ENCODE results near the gene TANGO2.

DNA sequence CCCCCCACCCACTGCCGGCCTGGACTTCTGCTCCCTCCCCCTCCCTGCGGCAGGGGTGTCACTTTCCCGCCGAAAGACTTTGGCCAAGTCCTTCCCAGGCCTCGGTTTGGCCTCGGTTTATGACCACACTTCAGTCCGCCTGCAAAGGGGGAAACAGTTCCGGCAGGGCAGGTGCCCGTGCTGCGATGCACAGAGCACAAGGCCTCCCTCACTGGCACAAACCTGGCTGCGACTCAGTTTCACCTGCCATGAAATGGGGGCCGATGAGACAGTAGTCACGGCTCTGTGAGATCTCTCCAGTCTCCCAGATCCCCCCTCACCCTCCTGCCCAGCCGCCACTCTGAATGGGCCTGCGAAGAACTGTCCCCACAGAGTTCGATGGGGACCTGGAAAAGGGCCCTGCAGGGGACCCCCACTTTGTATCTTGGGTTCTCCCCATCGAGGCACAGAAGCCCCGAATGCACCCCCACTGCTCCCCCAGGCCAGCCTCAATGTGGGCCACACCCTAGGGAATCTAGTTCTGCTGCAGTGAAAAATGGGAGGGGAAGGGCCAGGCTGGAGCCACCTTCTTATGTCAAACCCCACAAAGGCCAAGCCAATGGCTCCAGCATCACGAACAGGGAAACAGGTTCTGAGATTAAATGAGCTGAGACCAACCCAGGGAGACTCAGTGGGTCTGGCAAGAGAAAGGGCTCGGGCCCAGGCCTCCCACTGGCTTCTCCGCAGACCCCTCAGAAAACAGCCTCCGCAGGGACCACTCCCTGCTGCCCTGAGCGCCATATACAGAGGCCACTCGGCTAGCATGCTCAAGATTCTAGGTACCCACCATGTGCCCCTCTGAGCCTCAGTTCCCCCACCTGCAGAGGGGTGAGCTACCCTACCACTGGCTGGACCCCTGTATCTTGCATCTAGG, 33.3 kb upstream of the TANGO2 start:
- TF ChIP-seq CREB1 (IDR thresholded peaks at IDR 0.05; ENCODE audit: low read depth) = no peak
- TF ChIP-seq EP300 (IDR thresholded peaks at IDR 0.05; ENCODE audit: borderline replicate concordance) = no peak
- TF ChIP-seq, protein P1, sequence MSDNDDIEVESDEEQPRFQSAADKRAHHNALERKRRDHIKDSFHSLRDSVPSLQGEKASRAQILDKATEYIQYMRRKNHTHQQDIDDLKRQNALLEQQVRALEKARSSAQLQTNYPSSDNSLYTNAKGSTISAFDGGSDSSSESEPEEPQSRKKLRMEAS (IDR thresholded peaks at IDR 0.05) = no peak
- TF ChIP-seq RAD21 (IDR thresholded peaks at IDR 0.05; ENCODE audit: low read depth) = no peak
- TF ChIP-seq ZBTB7A (IDR thresholded peaks at IDR 0.05; ENCODE audit: low read depth) = no peak
